H9 (cell line): ENCODE results near the gene CCDC40. TPM values are rescaled to one million over a fixed set of nuclear protein-coding genes. Genes with fewer than 3 reads are reported as not detected.

Source experiments
- DNase-seq: peaks from one replicate; pipeline ENCODE4 v3.0.0-alpha.2; 2017
- H2AFZ ChIP-seq: one replicate; pipeline ENCODE4 v1.6.1; 2013; ENCODE audit warnings: mild to moderate bottlenecking, low read length, control low read depth, moderate library complexity
- H2AK5ac ChIP-seq: 2 replicates; pipeline ENCODE4 v1.6.1; 2013; ENCODE audit warnings: low read length, control low read depth, mixed read lengths; ENCODE audit not compliant: insufficient read length
- H2BK120ac ChIP-seq: one replicate; pipeline ENCODE4 v1.6.1; 2013; ENCODE audit warnings: low read depth, mild to moderate bottlenecking, low read length, control low read depth, inconsistent platforms; ENCODE audit not compliant: poor library complexity, severe bottlenecking
- H2BK12ac ChIP-seq: 2 replicates; pipeline ENCODE4 v1.6.1; 2013; ENCODE audit warnings: low read length, control low read depth, mixed read lengths, low read depth; ENCODE audit not compliant: insufficient read length
- H2BK15ac ChIP-seq: 2 replicates; pipeline ENCODE4 v1.6.1; 2013; ENCODE audit warnings: low read depth, low read length, control low read depth
- H2BK20ac ChIP-seq: one replicate; pipeline ENCODE4 v1.6.1; 2013; ENCODE audit warnings: low read depth, mild to moderate bottlenecking, low read length, control low read depth, inconsistent platforms; ENCODE audit not compliant: poor library complexity, severe bottlenecking
- H2BK5ac ChIP-seq: 2 replicates; pipeline ENCODE4 v1.6.1; 2013; ENCODE audit warnings: low read length, control low read depth, mixed read lengths; ENCODE audit not compliant: insufficient read length
- H3K14ac ChIP-seq: 2 replicates; pipeline ENCODE4 v1.6.1; 2013; ENCODE audit warnings: low read length, control low read depth; ENCODE audit not compliant: insufficient read depth
- H3K18ac ChIP-seq: 2 replicates; pipeline ENCODE4 v1.6.1; 2013; ENCODE audit warnings: low read depth, mild to moderate bottlenecking, mixed read lengths, low read length, control low read depth; ENCODE audit not compliant: insufficient read length
- H3K23ac ChIP-seq: 2 replicates; pipeline ENCODE4 v1.6.1; 2013; ENCODE audit warnings: low read length, control low read depth, mixed read lengths, low read depth; ENCODE audit not compliant: insufficient read length
- H3K23me2 ChIP-seq: 2 replicates; pipeline ENCODE4 v1.6.1; 2013; ENCODE audit warnings: low read depth, mild to moderate bottlenecking, mixed read lengths, low read length, control low read depth; ENCODE audit not compliant: insufficient read length, poor library complexity, severe bottlenecking
- H3K27ac ChIP-seq: 2 replicates; pipeline ENCODE4 v1.5.1; 2013; ENCODE audit warnings: low read length, control low read depth, mixed read lengths, low read depth; ENCODE audit not compliant: insufficient read length
- H3K27me3 ChIP-seq: 2 replicates; pipeline ENCODE4 v1.6.1; 2013; ENCODE audit warnings: low read length, control low read depth, inconsistent platforms; ENCODE audit not compliant: insufficient read depth
- H3K4ac ChIP-seq: 2 replicates; pipeline ENCODE4 v1.6.1; 2013; ENCODE audit warnings: low read depth, mild to moderate bottlenecking, control low read depth, inconsistent platforms, low read length, moderate library complexity
- H3K4me1 ChIP-seq: 2 replicates; pipeline ENCODE4 v1.6.1; 2013; ENCODE audit warnings: low read length, control low read depth, inconsistent platforms; ENCODE audit not compliant: insufficient read depth
- H3K4me2 ChIP-seq: 2 replicates; pipeline ENCODE4 v1.6.1; 2013; ENCODE audit warnings: low read length, control low read depth, mixed read lengths; ENCODE audit not compliant: insufficient read length, insufficient read depth
- H3K56ac ChIP-seq: 2 replicates; pipeline ENCODE4 v1.6.1; 2013; ENCODE audit warnings: low read depth, mild to moderate bottlenecking, mixed read lengths, low read length, control low read depth; ENCODE audit not compliant: insufficient read length
- H3K79me1 ChIP-seq: 2 replicates; pipeline ENCODE4 v1.6.1; 2013; ENCODE audit warnings: low read depth, mild to moderate bottlenecking, moderate library complexity, low read length, control low read depth, inconsistent platforms; ENCODE audit not compliant: insufficient read depth, poor library complexity, severe bottlenecking
- H3K79me2 ChIP-seq: 2 replicates; pipeline ENCODE4 v1.6.1; 2013; ENCODE audit warnings: low read length, control low read depth, inconsistent platforms; ENCODE audit not compliant: insufficient read depth
- H3K9ac ChIP-seq: 2 replicates; pipeline ENCODE4 v1.6.1; 2013; ENCODE audit warnings: low read length, control low read depth, mixed read lengths; ENCODE audit not compliant: insufficient read length; ENCODE audit errors: extremely low read depth
- H3K9me3 ChIP-seq: one replicate; pipeline ENCODE4 v1.6.1; 2013; ENCODE audit warnings: low read depth, low read length, inconsistent platforms; ENCODE audit not compliant: control insufficient read depth
- H3T11ph ChIP-seq: one replicate; pipeline ENCODE4 v1.6.1; 2013; ENCODE audit warnings: mild to moderate bottlenecking, low read length, control low read depth, inconsistent platforms
- H4K20me1 ChIP-seq: one replicate; pipeline ENCODE4 v1.6.1; 2013; ENCODE audit not compliant: control insufficient read depth, insufficient read length, insufficient read depth
- H4K5ac ChIP-seq: 2 replicates; pipeline ENCODE4 v1.6.1; 2013; ENCODE audit warnings: low read depth, mild to moderate bottlenecking, mixed read lengths, low read length, control low read depth; ENCODE audit not compliant: insufficient read length
- H4K8ac ChIP-seq: replicated peaks from 2 replicates; pipeline ENCODE4 v1.6.1; 2013; ENCODE audit warnings: low read length, control low read depth, mixed read lengths, low read depth; ENCODE audit not compliant: insufficient read length
- H4K91ac ChIP-seq: 2 replicates; pipeline ENCODE4 v1.6.1; 2013; ENCODE audit warnings: low read depth, mild to moderate bottlenecking, moderate library complexity, mixed read lengths, low read length, control low read depth; ENCODE audit not compliant: insufficient read length
- H3K27ac Mint-ChIP-seq, 3 experiments: 2 replicates in 2 of 3; 3 replicates in 1 of 3; pipeline ENCODE4 v1.8.0; 2020 to 2021; ENCODE audit warnings: mixed read lengths in 3 of 3, mild to moderate bottlenecking in 1 of 3, moderate library complexity in 1 of 3
- H3K27me3 Mint-ChIP-seq: 2 replicates; pipeline ENCODE4 v1.8.0; 2021; ENCODE audit warnings: low read depth, mild to moderate bottlenecking, moderate library complexity, mixed read lengths
- H3K36me3 Mint-ChIP-seq, 3 experiments: 2 replicates in 2 of 3; 3 replicates in 1 of 3; pipeline ENCODE4 v1.8.0; 2020 to 2021; ENCODE audit warnings: low read depth in 3 of 3, mixed read lengths in 3 of 3; ENCODE audit not compliant: insufficient read depth in 1 of 3
- H3K4me1 Mint-ChIP-seq, 2 experiments: 2 replicates each; pipeline ENCODE4 v1.8.0; 2020; ENCODE audit warnings: mixed read lengths in 2 of 2
- H3K4me3 Mint-ChIP-seq, 2 experiments: 2 replicates in 1 of 2; 3 replicates in 1 of 2; pipeline ENCODE4 v1.8.0; 2020 to 2021; ENCODE audit warnings: mild to moderate bottlenecking in 2 of 2, mixed read lengths in 2 of 2, moderate library complexity in 1 of 2
- H3K9me3 Mint-ChIP-seq, 2 experiments: 2 replicates in 1 of 2; 3 replicates in 1 of 2; pipeline ENCODE4 v1.8.0; 2020; ENCODE audit warnings: mild to moderate bottlenecking in 2 of 2, mixed read lengths in 2 of 2, moderate library complexity in 1 of 2
- WGBS: extraction: QIAGEN DNeasy Blood & Tissue Kit; methylation state at CpG from one replicate; pipeline ENCODE4 v1.1.7; 2013; ENCODE audit warnings: missing lambda C conversion rate, low lambda C conversion rate, mixed read lengths; ENCODE audit not compliant: insufficient read length; ENCODE audit errors: extremely low coverage; 5-methylcytosine and 5-hydroxymethylcytosine counted together
- total RNA-seq: library from RNA; stranded (reverse); gene quantifications from 2 replicates; pipeline ENCODE4 v1.2.1, GENCODE V29; 2021
- TF ChIP-seq, protein P1 (sequence below): fragments of 200-600 bp; sonication (generic); conservative IDR thresholded peaks from 3 replicates; pipeline ENCODE4 v1.8.0; 2021; ENCODE audit warnings: antibody characterized with exemption, mild to moderate bottlenecking

The CCDC40 gene
- total RNA-seq, 1 experiment from 2014 or later = 8.9 TPM

DNA sequence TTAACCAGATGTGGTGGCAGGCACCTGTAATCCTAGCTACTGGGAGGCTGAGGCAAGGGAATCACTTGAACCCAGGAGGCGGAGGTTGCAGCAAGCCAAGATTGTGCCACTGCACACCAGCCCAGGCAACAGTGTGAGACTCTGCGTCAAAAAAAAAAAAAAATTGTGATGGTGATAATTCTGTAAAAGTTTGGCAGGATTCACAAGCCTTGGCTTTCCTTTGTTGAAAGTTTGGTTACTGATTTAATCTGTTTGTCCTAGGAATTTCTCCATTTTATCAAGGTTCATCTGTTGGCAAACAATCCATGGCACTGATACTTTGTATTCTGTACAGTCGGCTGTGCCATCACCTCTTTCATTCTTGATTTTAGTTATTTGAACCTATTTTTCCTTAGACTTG is 94.5 kb downstream of the CCDC40 start:
- Histone ChIP-seq H3K9ac (no peak overlapping the region), H3K18ac (no peak overlapping the region), H2BK15ac (no peak overlapping the region), H4K8ac (no peak overlapping the region), H3K4me1 (no peaks in the 10 kb centered on the region; the same call in 1 of the 2 replicates), H3K79me1 (no peaks in the 10 kb centered on the region), H3K56ac (no peak overlapping the region), H4K5ac (no peak overlapping the region), H2BK12ac (no peak overlapping the region), H2AK5ac (no peak overlapping the region), H3T11ph (no peak overlapping the region), H3K27ac (no peak overlapping the region), H4K20me1 (no peaks in the 10 kb centered on the region), H3K23me2 (no peaks in the 10 kb centered on the region), H2AFZ (no peak overlapping the region), H2BK20ac (no peak overlapping the region), H3K4ac (no peak overlapping the region), H2BK120ac (no peak overlapping the region), H3K27me3 (no peaks in the 10 kb centered on the region), H3K79me2 (no peaks in the 10 kb centered on the region), H3K9me3 (no peaks in the 10 kb centered on the region), H3K14ac (no peak overlapping the region), H3K23ac (no peak overlapping the region), H3K4me2 (no peak overlapping the region), H4K91ac (no peak overlapping the region), H2BK5ac (no peak overlapping the region)
- peak overlapping the region in 2 of 3 experiments; percentile 27 to 68; a peak in 4 of 7 replicates for H3K27ac Mint-ChIP-seq
- no peak overlapping the region for H3K4me3 Mint-ChIP-seq
- peaks cover 15 to 23% of the 10 kb centered on the region in 2 experiments for H3K4me1 Mint-ChIP-seq
- WGBS = no CpG with 5 or more reads among the region's 3 CpGs
- H3K36me3 Mint-ChIP-seq = peaks cover 18 to 35% (median 33%) of the 10 kb centered on the region in 3 experiments; a peak in 6 of 7 replicates
- peaks cover under 1% of the 10 kb centered on the region; the same call in 1 of the 2 replicates for H3K27me3 Mint-ChIP-seq
- TF ChIP-seq, protein P1, sequence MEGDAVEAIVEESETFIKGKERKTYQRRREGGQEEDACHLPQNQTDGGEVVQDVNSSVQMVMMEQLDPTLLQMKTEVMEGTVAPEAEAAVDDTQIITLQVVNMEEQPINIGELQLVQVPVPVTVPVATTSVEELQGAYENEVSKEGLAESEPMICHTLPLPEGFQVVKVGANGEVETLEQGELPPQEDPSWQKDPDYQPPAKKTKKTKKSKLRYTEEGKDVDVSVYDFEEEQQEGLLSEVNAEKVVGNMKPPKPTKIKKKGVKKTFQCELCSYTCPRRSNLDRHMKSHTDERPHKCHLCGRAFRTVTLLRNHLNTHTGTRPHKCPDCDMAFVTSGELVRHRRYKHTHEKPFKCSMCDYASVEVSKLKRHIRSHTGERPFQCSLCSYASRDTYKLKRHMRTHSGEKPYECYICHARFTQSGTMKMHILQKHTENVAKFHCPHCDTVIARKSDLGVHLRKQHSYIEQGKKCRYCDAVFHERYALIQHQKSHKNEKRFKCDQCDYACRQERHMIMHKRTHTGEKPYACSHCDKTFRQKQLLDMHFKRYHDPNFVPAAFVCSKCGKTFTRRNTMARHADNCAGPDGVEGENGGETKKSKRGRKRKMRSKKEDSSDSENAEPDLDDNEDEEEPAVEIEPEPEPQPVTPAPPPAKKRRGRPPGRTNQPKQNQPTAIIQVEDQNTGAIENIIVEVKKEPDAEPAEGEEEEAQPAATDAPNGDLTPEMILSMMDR = no peak
- DNase-seq = no peak
- H3K9me3 Mint-ChIP-seq = no peaks in the 10 kb centered on the region
